IMR-90 (cell line): Measurements from ENCODE around the gene ANKRD65. TPM values are rescaled to one million over a fixed set of nuclear protein-coding genes. Genes with fewer than 3 reads are reported as not detected.

Source experiments
- polyA plus RNA-seq, 3 experiments: library from polyadenylated mRNA; depleted of rRNA; stranded (reverse); fragments of >200 nt; gene quantifications; 2 replicates each; pipeline ENCODE4 v1.2.3, GENCODE V29; 2012; ENCODE audit warnings: low replicate concordance in 1 of 3
- total RNA-seq: library from RNA; depleted of rRNA; stranded (reverse); fragments of >200 nt; gene quantifications from 2 replicates; pipeline ENCODE4 v1.2.3, GENCODE V29; 2012; rRNA removed

The ANKRD65 gene
- total and polyA plus RNA-seq, 2 of the 4 experiments (the other 2 are of a cell fraction), result 0.09 TPM; not detected in 1

Other genes starting within 250 kb of the ANKRD65 start
- not detected in 2 replicates for gene TTLL10, start 247.4 kb downstream of the ANKRD65 start, total RNA-seq
- not detected in 2 replicates for gene TTLL10, start 247.4 kb downstream of the ANKRD65 start, polyA plus RNA-seq (2012; rRNA removed)
- 0.18 TPM in 1 of 2 replicates, not detected in the other for gene TNFRSF18, start 214.7 kb downstream of the ANKRD65 start, total RNA-seq
- 1.0 and 1.2 TPM in 2 replicates for gene TNFRSF18, start 214.7 kb downstream of the ANKRD65 start, polyA plus RNA-seq (2012; rRNA removed)
- not detected in 2 replicates for gene TNFRSF4, start 207.1 kb downstream of the ANKRD65 start, total RNA-seq
- gene TNFRSF4, start 207.1 kb downstream of the ANKRD65 start, polyA plus RNA-seq (2012; rRNA removed), result 0.15 and 0.44 TPM in 2 replicates
- gene SDF4, start 189.3 kb downstream of the ANKRD65 start, total RNA-seq, result 57.0 and 69.4 TPM in 2 replicates
- 250 and 252 TPM in 2 replicates for gene SDF4, start 189.3 kb downstream of the ANKRD65 start, polyA plus RNA-seq (2012; rRNA removed)
- 12.2 and 18.3 TPM in 2 replicates for gene B3GALT6, start 189.0 kb downstream of the ANKRD65 start, total RNA-seq
- gene B3GALT6, start 189.0 kb downstream of the ANKRD65 start, polyA plus RNA-seq (2012; rRNA removed), result 23.0 and 29.2 TPM in 2 replicates
- 0.36 TPM in 1 of 2 replicates, not detected in the other for gene C1QTNF12, start 174.6 kb downstream of the ANKRD65 start, total RNA-seq
- 1.1 and 2.6 TPM in 2 replicates for gene C1QTNF12, start 174.6 kb downstream of the ANKRD65 start, polyA plus RNA-seq (2012; rRNA removed)
- gene UBE2J2, start 147.4 kb downstream of the ANKRD65 start, total RNA-seq, result 20.3 and 20.6 TPM in 2 replicates
- gene UBE2J2, start 147.4 kb downstream of the ANKRD65 start, polyA plus RNA-seq (2012; rRNA removed), result 62.3 and 67.5 TPM in 2 replicates
- 0.18 and 0.28 TPM in 2 replicates for gene SCNN1D, start 140.8 kb downstream of the ANKRD65 start, total RNA-seq
- gene SCNN1D, start 140.8 kb downstream of the ANKRD65 start, polyA plus RNA-seq (2012; rRNA removed), result 3.7 and 4.4 TPM in 2 replicates
- gene ACAP3, start 113.3 kb downstream of the ANKRD65 start, total RNA-seq, result 13.3 and 15.3 TPM in 2 replicates
- gene ACAP3, start 113.3 kb downstream of the ANKRD65 start, polyA plus RNA-seq (2012; rRNA removed), result 58.2 and 75.2 TPM in 2 replicates
- 10.9 and 13.3 TPM in 2 replicates for gene PUSL1, start 112.7 kb downstream of the ANKRD65 start, total RNA-seq
- gene PUSL1, start 112.7 kb downstream of the ANKRD65 start, polyA plus RNA-seq (2012; rRNA removed), result 33.0 and 43.6 TPM in 2 replicates
- 52.5 and 56.1 TPM in 2 replicates for gene INTS11, start 96.6 kb downstream of the ANKRD65 start, total RNA-seq
- 123 and 134 TPM in 2 replicates for gene INTS11, start 96.6 kb downstream of the ANKRD65 start, polyA plus RNA-seq (2012; rRNA removed)
- 2.7 and 3.1 TPM in 2 replicates for gene CPTP, start 96.5 kb downstream of the ANKRD65 start, total RNA-seq
- 12.1 and 15.4 TPM in 2 replicates for gene CPTP, start 96.5 kb downstream of the ANKRD65 start, polyA plus RNA-seq (2012; rRNA removed)
- gene TAS1R3, start 90.0 kb downstream of the ANKRD65 start, total RNA-seq, result under 0.01 TPM in 1 of 2 replicates, not detected in the other
- gene TAS1R3, start 90.0 kb downstream of the ANKRD65 start, polyA plus RNA-seq (2012; rRNA removed), result 0.05 and 0.06 TPM in 2 replicates
- gene DVL1, start 71.9 kb downstream of the ANKRD65 start, total RNA-seq, result 27.2 and 27.5 TPM in 2 replicates
- 35.9 and 47.6 TPM in 2 replicates for gene DVL1, start 71.9 kb downstream of the ANKRD65 start, polyA plus RNA-seq (2012; rRNA removed)
- gene MXRA8, start 62.7 kb downstream of the ANKRD65 start, total RNA-seq, result 92.5 and 97.8 TPM in 2 replicates
- gene MXRA8, start 62.7 kb downstream of the ANKRD65 start, polyA plus RNA-seq (2012; rRNA removed), result 469 and 502 TPM in 2 replicates
- 45.7 and 63.0 TPM in 2 replicates for gene AURKAIP1, start 46.1 kb downstream of the ANKRD65 start, total RNA-seq
- 107 and 129 TPM in 2 replicates for gene AURKAIP1, start 46.1 kb downstream of the ANKRD65 start, polyA plus RNA-seq (2012; rRNA removed)
- gene CCNL2, start 21.9 kb downstream of the ANKRD65 start, total RNA-seq, result 53.9 and 61.1 TPM in 2 replicates
- 209 and 239 TPM in 2 replicates for gene CCNL2, start 21.9 kb downstream of the ANKRD65 start, polyA plus RNA-seq (2012; rRNA removed)
- gene MRPL20, start 14.0 kb downstream of the ANKRD65 start, total RNA-seq, result 141 and 149 TPM in 2 replicates
- 157 and 172 TPM in 2 replicates for gene MRPL20, start 14.0 kb downstream of the ANKRD65 start, polyA plus RNA-seq (2012; rRNA removed)
- gene VWA1, start 14.4 kb upstream of the ANKRD65 start, total RNA-seq, result 0.83 and 1.1 TPM in 2 replicates
- 6.1 and 9.2 TPM in 2 replicates for gene VWA1, start 14.4 kb upstream of the ANKRD65 start, polyA plus RNA-seq (2012; rRNA removed)
- gene ATAD3C, start 28.4 kb upstream of the ANKRD65 start, total RNA-seq, result not detected in 2 replicates
- not detected in 2 replicates for gene ATAD3C, start 28.4 kb upstream of the ANKRD65 start, polyA plus RNA-seq (2012; rRNA removed)
- gene ATAD3B, start 50.5 kb upstream of the ANKRD65 start, total RNA-seq, result 13.8 and 28.6 TPM in 2 replicates
- 29.0 and 38.7 TPM in 2 replicates for gene ATAD3B, start 50.5 kb upstream of the ANKRD65 start, polyA plus RNA-seq (2012; rRNA removed)
- 26.1 and 27.2 TPM in 2 replicates for gene ATAD3A, start 90.9 kb upstream of the ANKRD65 start, total RNA-seq
- gene ATAD3A, start 90.9 kb upstream of the ANKRD65 start, polyA plus RNA-seq (2012; rRNA removed), result 33.9 and 34.0 TPM in 2 replicates
- 1.1 and 1.6 TPM in 2 replicates for gene TMEM240, start 119.3 kb upstream of the ANKRD65 start, total RNA-seq
- 7.6 and 10.2 TPM in 2 replicates for gene TMEM240, start 119.3 kb upstream of the ANKRD65 start, polyA plus RNA-seq (2012; rRNA removed)
- 33.7 and 43.3 TPM in 2 replicates for gene SSU72, start 153.6 kb upstream of the ANKRD65 start, total RNA-seq
- 88.4 and 94.0 TPM in 2 replicates for gene SSU72, start 153.6 kb upstream of the ANKRD65 start, polyA plus RNA-seq (2012; rRNA removed)
- 0.28 and 0.36 TPM in 2 replicates for gene FNDC10, start 178.9 kb upstream of the ANKRD65 start, total RNA-seq
- 5.8 and 7.6 TPM in 2 replicates for gene FNDC10, start 178.9 kb upstream of the ANKRD65 start, polyA plus RNA-seq (2012; rRNA removed)
- gene MIB2, start 194.2 kb upstream of the ANKRD65 start, total RNA-seq, result 17.2 and 18.1 TPM in 2 replicates
- gene MIB2, start 194.2 kb upstream of the ANKRD65 start, polyA plus RNA-seq (2012; rRNA removed), result 47.8 and 58.0 TPM in 2 replicates
- 1.1 and 1.4 TPM in 2 replicates for gene MMP23B, start 210.9 kb upstream of the ANKRD65 start, total RNA-seq
- 5.4 and 9.1 TPM in 2 replicates for gene MMP23B, start 210.9 kb upstream of the ANKRD65 start, polyA plus RNA-seq (2012; rRNA removed)
- 8.2 and 8.9 TPM in 2 replicates for gene CDK11B, start 237.7 kb upstream of the ANKRD65 start, total RNA-seq
- gene CDK11B, start 237.7 kb upstream of the ANKRD65 start, polyA plus RNA-seq (2012; rRNA removed), result 16.3 and 19.1 TPM in 2 replicates